GM04503 (cell line): ENCODE measurements around the gene BLOC1S3.

Source experiments
- DNase-seq: peaks from one replicate; pipeline ENCODE4 v3.0.0-alpha.2; 2012; ENCODE audit warnings: low read depth

BLOC1S3 gene, protein sequence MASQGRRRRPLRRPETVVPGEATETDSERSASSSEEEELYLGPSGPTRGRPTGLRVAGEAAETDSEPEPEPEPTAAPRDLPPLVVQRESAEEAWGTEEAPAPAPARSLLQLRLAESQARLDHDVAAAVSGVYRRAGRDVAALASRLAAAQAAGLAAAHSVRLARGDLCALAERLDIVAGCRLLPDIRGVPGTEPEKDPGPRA

DNA sequence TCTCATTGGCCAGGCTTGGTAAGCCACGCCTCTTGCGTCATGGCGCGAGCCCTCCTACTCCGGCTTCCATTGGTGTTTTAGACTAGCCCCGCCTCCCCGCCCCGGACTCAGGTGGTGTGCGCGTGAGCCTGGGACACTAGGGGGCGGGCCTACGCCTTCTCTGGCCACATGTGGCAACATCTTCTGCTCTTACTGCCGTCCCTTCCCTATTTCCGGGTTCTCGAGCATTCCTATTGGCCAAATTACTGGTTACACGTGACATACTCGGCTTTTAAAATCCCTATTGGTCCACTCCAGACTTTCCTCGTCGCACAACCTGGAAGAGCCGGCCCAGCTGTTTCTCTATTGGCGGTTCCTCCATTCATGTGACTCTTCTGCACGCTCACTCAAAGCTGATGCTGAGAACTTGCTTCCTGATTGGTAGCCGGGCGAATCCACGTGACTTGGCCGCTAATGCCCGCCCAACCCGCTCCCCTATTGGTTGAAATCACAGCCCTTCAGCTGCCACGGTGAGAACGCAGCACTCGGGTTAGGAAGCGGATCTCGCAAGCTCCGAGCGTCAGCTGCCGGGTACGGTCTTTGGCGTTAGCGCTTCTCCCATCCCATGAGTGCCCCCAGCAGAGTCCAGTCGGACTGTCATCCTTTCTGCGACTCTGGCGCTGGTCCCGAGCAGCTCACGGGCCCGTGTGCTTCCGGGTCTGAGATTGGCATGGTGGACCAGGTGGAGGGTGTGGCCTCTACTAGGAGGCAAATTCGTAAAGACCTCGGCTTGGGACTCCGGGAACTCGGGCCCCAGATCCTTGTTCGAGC lies at the start of gene BLOC1S3:
Gene BLOC1S3, plus strand, starts transcription at position 523 of the 810 bp plus-strand sequence. CDS start 513 bp downstream, outside the sequence.
- DNase-seq: peak; percentile 100

DNA sequence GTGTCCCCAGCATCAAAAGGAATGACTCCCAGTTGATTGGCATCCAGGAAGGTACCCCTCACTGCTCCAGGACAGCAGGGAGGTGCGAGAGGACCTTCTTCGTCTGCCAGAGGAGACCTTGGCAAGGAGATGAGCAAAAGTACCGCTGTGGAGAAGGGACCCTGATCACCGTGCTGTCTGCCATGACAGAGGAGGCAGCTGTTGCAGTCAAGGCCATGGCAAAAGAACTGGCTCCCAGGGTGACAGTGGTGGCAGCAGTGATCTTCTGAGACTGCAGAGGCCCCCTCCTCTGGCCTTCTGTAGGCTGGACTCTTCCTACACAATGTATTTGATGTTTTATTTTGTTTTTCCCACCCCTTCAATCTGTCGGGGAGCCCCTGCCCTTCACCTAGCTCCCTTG lies 49.8 kb upstream of the BLOC1S3 start:
- no peak for DNase-seq

DNA sequence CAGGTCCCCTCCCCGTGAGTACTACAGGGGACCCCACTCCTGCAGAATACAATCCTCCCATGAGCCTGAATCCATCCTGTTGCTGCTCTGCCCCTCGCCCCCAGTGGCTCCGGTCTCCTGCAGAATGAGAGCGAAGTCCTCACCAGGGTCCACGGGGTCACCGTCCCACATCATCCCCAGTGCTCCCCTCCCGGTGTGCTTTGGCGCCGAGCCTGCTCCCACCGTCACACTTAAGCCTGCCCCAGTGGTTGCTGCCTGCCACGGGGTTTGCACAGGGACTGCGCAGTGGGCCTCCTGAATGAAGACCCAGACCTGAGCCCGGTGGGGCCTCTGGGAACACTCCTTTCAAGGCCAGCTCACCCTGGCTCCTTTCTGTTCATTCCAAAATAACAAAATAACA lies 48.3 kb upstream of the BLOC1S3 start:
- DNase-seq: no peak

DNA sequence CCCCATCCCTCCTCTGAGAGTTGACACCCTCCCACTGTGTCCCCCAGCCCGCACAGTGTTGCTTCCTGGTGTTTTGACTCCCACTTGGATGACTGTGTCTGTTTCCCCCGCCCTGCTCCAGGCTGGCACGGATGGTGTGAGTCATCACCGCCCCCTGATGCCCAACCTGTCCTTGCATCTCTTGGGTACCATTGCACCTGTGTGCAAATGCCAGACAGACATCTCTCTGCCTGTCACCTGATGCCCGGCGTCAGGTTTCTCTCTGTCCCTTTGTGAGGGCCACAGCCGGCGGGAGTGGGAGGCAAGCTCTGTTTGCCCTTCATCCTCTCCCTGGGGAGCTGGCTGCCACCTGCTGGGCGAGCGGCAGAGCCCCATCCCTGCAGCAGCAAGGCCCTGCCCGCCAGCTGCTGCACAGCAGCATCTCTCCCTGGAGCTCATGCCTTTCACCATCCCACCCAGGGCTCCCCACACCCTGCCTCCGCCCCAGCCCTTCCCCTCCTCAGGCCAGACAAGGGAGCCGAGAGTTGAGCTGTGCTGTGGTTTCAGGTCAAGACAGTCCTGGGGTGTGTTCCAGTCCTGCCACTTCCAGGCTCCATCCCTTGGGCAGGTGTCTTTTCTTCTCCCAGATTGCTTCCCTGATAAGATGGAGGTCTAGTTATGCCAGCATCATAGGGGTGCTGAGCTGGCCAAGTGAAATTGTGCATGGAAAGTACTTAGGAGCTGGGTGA lies 47.5 kb upstream of the BLOC1S3 start:
- no peak for DNase-seq

DNA sequence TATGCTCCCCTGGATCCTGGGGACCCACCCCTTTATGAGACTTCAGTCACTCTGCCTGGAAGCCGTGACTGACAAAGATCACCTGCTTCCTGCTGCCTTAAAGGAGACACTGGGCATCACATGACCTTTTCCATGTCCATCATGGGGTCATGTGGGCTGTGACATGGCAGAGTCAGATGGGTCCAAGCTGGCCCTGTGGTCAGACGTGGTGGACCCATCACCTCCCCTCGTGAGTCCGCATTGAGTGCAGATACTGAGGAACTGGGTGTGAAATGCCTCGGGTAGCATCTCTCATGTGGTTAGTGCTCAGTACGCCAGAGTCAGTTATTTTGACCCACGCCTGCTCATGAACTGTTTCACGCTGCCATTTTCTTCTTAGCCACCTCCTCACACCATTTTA lies 44.9 kb upstream of the BLOC1S3 start:
- DNase-seq: no peak

DNA sequence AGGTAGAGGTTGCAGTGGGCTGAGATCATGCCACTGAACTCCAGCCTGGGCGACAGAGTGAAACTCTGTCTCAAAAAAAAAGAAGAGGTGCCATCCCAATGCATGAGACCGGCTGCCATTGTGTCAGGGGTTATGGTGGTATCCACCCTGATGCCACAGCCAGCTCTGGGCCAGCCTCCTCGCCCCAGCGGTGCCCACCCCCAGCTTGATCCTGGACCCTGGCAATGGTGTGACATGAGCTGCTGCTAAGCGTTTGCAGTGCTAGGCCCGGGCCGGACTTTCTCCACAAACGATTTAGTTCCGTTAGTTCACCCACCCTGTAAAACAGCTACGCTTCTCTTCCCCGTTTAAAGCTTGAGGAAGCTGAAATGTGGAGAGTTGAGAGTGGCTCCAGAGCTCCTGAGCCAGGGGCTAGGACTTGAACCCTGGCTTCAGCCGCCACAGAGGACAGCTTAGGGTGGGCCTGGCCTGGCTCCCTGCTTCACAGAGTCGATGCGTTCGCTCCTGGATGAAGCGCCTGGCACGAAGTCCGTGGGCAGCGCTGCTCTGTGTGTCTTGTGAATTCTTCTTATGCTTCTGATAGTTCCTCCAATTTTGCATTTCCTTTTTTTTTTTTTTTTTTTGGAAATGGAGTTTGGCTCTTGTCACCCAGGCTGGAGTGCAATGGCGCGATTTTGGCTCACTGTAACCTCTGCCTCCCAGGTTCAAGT lies 43.3 kb upstream of the BLOC1S3 start:
- DNase-seq: no peak

DNA sequence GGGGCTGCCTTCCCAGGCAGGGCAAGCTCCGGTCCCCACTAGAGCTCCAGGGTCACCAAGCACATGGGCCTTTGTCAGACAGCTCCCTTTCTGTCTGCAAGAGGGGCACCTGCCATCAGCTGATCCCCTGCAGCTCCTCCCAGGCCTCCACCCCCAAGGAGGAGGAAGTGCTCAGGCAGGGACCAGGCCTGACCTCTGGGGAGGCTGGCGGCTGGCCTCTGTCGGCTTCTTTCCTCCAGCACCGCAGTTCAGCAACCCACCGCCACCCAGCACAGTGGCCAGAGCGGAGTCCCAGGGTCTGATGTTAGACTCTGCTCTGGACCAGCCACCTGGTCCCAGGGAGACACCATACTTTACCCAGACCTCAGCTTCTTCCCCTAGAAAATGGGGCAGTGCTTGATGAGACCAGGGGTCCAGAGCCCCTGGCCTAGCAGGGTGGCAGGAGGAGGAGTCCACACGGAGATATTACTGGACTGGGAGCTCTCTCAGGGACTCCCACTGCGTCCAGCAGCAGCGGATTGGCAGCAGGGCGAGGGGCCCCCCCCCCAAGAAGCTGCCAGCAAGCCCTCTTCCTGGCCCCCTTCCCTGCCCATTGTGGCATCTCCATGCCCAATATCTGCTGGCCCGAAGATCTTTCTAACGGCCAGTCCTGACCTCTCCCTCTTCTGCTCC lies 41.9 kb upstream of the BLOC1S3 start:
- no peak for DNase-seq

DNA sequence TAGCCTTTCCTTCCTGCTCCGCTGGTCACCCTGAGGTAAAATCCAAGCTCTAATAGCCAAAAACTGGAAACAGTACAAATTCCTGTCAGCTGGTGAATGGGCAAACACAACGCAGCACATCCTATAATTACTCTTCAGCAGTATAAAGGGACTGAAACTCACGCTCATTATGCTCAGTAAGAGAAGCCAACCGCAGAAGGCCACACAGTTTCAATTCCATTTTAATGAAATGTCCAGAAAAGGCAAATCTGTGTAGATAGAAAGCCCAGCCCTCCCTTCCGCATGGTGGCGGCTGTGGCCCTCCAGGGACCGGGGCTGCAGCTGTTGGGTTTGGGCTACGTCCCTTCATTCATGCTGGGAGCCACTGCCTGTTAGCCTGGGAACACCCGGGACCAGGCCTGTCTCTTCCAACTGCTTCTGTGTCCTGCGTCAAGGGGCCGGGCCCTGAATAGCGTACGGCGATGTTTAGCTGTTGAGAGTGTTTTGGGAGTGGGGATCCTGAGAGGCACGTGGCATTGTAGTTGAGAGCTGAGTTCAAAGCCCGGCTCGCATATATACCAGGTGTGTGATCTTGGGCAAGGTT lies 41.3 kb upstream of the BLOC1S3 start:
- no peak for DNase-seq

DNA sequence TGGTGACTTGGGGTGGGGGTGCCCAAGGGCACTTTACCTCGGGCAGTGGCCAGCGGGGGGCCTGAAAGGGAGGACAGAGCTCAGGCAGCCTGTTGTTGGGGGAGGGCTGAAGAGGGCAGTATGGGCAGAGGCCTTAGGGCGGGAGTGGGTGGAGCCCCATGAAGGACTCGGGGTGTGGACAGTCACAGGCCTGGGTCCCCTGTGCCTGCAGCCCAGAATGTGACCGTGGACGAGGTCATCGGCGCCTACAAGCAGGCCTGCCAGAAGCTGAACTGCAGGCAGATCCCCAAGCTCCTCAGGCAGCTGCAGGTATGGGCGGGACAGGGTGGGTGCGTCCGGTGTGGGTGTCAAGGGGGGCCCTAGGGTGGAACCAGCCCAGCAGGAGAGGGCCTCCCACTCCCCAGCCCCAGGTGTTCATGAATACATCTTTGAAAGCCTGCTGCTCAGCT lies 40.3 kb upstream of the BLOC1S3 start:
- no peak for DNase-seq

DNA sequence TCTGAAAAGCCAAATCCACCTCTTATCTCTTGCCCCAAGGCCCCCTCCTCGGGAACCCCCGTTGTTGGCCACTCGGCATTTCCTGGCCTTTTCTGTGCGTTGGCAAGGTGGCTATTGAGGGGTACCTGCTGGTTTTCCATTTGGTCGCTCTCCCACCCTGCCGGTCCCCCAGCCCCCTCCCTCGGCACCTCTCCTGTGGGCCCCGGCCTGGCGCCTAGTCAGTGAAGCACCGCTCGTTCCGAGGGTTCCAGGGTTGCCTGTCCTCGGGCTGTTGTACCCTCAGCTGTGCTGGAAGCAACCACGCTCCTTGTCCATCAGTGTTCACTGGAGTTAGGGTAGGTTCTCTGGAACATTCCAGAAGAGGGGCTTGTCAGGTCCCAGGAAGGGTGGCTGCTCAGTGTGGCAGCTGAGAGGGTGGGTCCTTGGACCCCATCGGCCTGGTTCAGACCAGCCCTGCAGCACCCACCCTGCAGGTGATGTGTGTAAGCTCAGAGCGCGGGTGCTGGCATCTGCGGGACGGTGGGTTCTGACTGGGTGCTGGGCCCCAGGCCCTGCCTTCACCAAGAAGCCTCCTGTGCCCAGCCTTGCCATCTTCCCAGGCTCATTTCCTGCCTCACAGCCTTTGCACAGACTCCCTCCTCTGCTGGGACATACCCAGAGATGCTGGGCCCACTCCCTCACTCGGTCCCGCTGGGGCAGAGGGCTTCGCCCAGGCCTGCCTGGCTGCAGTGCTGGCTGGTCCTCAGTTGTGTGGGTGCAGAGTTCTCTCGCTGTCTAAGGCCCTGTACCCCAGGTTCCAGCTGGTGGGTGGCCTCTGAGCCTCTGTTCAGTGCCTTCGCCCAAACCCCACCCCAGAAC lies 39.1 kb upstream of the BLOC1S3 start:
- no peak for DNase-seq

DNA sequence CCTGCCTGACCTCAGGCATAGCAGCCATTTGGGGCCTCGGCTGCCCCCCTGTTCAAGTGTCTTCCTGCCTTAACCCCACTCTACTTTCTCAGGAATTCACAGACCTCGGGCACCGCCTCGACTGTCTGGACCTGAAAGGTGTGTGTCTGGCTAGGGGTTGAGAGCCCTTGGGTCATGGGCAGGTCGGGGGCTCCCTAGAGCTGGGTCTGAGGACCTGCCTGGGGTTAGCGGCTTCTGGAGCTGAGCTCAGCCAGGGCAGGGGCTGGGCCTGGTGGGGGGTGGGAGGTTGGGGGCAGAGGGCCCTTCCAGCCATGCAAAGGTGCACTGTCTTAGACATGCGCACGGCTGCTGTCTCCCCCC lies 38.5 kb upstream of the BLOC1S3 start:
- no peak for DNase-seq

DNA sequence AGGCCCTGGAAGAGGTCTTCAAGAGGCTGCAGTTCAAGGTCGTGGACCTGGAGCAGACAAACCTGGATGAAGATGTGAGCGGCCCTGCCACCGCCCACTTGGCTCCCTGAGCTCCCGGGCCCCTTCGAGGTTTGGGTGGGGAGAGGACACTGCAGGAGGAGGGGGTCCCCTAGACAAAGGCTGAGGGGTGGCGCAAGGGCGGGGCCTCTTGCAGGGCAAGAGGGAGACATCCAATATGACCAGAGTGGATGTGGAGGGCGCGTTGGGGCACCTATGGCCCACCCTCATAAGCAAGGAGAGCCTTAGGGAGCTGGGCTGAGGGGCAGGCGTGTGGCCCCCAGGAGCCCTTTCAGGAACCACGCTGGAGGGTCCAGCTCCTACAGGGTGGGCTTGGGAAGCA lies 38.1 kb upstream of the BLOC1S3 start:
- DNase-seq: no peak

DNA sequence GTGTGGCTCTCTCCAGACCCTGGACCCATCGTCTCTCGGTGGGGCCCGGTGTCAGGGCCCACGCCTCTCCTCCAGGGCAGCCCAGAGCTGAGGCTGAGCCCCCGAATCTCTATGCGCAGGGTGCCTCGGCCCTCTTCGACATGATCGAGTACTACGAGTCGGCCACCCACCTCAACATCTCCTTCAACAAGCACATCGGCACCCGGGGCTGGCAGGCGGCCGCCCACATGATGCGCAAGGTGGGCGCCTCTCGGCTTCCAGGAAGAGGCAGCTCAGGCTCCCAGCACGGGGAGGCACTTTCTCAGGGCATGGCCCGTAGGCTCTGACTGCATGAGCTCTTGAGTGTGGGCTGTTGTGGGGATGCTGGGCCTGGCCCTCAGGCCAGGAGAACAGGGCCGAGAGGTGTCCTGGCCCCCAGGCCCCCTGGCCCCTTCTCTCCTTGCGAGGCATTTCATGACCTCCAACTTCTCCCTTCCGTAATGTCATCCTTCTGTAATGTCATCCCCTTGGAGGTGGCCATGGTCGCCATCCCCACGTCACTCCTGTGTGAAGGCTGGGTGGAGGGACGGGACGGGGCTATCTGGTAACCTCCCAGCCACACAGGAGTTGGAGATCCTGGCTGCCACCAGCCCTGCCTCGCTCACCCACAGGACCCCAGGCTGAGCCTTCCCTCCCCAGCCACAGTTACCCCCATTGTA lies 37.2 kb upstream of the BLOC1S3 start:
- DNase-seq: no peak

DNA sequence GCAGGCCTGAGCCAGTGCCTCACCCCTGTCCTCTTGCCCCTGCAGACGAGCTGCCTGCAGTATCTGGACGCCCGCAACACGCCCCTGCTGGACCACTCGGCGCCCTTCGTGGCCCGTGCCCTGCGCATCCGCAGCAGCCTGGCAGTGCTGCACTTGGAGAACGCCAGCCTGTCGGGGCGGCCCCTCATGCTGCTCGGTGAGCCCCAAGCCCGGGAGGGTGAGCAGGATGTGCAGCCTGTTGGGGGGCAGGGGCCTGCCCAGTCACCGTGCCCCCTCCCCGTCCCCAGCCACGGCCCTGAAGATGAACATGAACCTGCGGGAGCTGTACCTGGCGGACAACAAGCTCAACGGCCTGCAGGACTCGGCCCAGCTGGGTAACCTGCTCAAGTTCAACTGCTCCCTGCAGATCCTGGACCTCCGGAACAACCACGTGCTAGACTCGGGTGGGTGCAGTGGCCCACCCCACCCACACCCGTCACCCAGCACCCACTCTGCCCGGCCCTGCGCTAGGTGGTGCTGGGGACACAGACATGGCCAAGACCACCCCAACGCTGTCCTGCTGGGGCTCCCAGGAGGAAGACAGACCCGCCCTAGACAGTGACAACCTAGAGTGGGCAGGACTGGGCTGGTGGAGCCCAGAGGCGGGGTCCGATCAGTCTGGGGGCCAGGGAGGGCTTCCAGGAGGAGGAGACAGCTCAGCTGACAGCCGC lies 36.4 kb upstream of the BLOC1S3 start:
- no peak for DNase-seq

DNA sequence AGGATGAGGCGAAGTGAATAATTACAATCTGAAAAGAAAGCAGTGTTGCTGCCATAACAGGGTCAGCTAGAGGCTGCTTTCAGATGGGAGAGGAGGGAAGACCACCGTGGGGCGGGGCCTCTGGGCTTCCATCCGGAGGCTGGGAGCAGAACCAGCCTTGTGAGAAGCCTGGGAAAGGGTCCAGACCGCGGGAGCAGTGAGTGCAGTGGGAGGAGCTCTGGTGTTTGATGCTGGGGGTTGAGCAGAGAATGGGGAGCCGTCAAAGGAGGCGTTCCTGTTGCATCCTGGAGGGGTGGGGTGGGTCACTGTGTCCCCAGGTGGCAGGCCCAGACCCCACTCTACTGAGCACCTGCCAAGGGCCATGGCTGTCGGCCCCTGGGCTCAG lies 35.9 kb upstream of the BLOC1S3 start:
- no peak for DNase-seq

DNA sequence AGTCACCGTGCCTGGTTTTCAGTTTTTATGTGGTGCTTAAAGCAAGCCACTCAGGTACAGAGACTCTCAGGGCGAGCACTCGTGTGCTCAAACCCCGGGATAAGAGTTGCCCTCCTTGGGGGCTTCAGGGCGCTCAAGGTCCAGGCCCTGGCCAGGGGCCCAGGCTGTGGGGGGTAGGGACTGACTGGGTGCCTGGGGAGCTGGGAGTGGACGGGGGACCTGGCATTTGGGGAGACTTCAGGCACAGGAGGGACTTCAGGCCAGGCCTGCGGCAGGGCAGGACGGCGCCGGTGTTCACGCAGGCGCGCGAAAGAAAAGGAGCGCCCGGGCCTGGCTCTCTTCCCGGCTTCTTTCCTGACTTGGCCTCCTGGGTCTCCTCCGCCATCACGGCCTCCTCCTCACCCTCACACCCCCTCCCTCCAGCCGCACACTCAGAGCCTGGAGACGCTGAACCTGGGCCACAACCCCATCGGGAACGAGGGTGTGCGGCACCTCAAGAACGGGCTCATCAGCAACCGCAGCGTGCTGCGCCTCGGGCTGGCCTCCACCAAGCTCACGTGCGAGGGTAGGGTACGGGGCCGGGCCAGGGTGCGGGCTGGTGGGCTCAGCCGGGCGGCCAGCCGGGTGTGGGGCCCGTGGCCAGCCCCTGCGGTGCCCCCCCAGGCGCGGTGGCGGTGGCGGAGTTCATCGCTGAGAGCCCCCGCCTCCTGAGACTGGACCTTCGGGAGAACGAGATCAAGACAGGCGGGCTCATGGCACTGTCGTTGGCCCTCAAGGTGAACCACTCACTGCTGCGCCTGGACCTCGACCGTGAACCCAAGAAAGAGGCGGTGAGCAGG lies 33.9 kb upstream of the BLOC1S3 start:
- no peak for DNase-seq

DNA sequence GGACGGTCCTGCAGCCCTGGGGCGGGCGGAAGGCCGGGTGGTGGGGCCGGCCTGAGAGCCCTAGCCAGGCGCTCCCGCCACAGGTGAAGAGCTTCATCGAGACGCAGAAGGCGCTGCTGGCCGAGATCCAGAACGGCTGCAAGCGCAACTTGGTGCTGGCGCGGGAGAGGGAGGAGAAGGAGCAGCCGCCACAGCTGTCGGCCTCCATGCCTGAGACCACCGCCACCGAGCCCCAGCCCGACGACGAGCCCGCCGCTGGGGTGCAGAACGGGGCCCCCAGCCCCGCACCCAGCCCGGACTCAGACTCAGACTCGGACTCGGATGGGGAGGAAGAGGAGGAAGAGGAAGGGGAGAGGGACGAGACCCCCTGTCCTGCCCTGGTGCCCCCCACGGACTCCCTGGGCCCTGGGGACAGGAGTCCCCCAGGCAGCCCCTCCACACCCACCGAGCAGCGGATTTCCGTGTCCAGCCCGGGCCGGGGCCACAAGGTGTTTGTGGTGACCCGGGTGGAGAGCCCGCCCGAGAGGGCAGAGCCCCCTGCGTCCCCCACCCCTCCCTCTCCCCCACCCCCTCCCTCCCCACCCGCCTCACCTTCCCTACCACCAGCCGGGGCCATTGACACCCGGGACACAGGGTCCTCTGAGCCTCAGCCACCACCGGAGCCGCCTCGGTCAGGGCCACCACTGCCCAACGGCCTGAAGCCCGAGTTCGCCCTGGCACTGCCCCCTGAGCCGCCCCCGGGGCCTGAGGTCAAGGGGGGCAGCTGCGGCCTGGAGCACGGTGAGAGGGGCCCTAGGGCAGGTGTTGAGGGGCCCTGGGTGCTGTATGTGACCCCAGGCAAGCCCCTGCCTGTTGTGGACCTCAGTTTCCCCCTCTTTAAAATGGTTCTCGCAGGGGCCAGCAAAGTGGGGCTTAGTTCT lies 33.1 kb upstream of the BLOC1S3 start:
- DNase-seq: no peak
